Measurements from ENCODE around the gene SDSL.

DNA sequence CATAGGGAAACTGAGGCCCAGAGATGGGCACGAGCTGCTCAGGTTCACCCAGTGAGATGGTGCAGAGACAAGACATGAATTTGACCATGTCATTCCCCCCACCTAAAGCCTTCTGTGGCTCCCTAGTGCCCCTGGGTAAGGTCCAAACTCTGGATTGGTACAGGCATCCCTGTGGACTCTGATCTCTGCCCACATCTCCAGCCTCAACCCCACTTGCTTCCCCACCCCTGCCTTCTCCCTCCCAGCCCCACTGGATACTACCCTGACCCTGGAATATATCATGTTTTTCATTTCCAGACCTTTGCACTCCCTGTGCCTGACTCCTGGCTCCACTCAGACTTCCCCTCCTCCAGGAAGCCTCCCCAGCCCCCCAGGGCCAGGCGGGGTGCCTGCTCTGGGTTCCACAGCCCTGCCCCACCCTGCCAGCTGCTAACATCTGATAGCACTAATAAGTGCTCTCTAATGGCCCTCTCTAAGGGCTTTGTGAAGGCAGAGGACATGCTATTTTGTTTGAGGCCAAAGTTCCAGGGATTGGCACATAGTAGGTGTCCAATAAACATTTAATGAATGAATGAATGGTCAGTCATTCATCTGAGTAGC lies 1.1 kb upstream of the SDSL start:
- no peak for TF ChIP-seq CTCF (IDR thresholded peaks at IDR 0.05)
- TF ChIP-seq POLR2A (IDR thresholded peaks at IDR 0.05), result no peak
- no peak for TF ChIP-seq POLR2AphosphoS5 (IDR thresholded peaks at IDR 0.05)
